GM12878 (cell line): ENCODE data around the gene AOAH. TPM values are rescaled to one million over a fixed set of nuclear protein-coding genes. Genes with fewer than 3 reads are reported as not detected.

Experiments
- ATAC-seq: fragments of 200-7000 bp; cut with Tn5 transposase; 3 replicates; pipeline ENCODE4 v1.9.1; 2020; ENCODE audit warnings: mild to moderate bottlenecking, moderate library complexity
- BruUV-seq: library from RNA; stranded (reverse); fragments of 400-500 nt; replicated peaks from 2 replicates; lab custom pipeline; 2021; lab: Mats Ljungman, UMichigan
- CTCF ChIA-PET: fragments of 300-600 bp; sonication (Branson Sonifier 250); formaldehyde crosslinking; extraction: SDS; loops from one replicate; lab custom pipeline; 2021; ENCODE audit warnings: inconsistent platforms; lab: Yijun Ruan, JAX
- POLR2A ChIA-PET: fragments of 350-600 bp; formaldehyde crosslinking; extraction: SDS; loops from one replicate; lab custom pipeline; 2021; ENCODE audit warnings: inconsistent platforms; lab: Charles Lee
- RAD21 ChIA-PET: fragments of 300-600 bp; sonication (Branson Sonifier 250); formaldehyde crosslinking; loops from one replicate; lab custom pipeline; 2023; ENCODE audit warnings: antibody characterized with exemption; ENCODE audit not compliant: unreplicated experiment; lab: Charles Lee
- SMC1A ChIA-PET: fragments of 300-600 bp; sonication (Branson Sonifier 250); formaldehyde crosslinking; loops from one replicate; lab custom pipeline; 2023; ENCODE audit not compliant: unreplicated experiment, uncharacterized antibody; lab: Charles Lee
- DNase-seq: peaks from one replicate; pipeline ENCODE4 v3.0.0-alpha.2; 2011; ENCODE audit warnings: low read depth, low spot score
- FAIRE-seq: peaks from 3 replicates; lab custom pipeline; 2011; peaks lifted over from hg19 to GRCh38; lab: Jason Lieb, UNC
- H2AFZ ChIP-seq: 2 replicates; pipeline ENCODE4 v1.6.0; 2011; ENCODE audit warnings: low read depth, low read length, control low read depth; ENCODE audit not compliant: control insufficient read depth
- H3K27ac ChIP-seq: 2 replicates; pipeline ENCODE4 v1.5.1; 2011; ENCODE audit warnings: control low read depth; ENCODE audit not compliant: control insufficient read depth, insufficient read depth
- H3K27me3 ChIP-seq, 2 experiments: replicated peaks in 1 of 2; 2 replicates each; pipeline versions ENCODE4 v1.6.0 to v1.6.1; 2011; ENCODE audit warnings: low read length in 1 of 2; ENCODE audit not compliant: control insufficient read depth in 2 of 2, insufficient read depth in 2 of 2
- H3K36me3 ChIP-seq, 2 experiments: 2 replicates each; pipeline ENCODE4 v1.5.1; 2011; ENCODE audit warnings: low read length in 1 of 2; ENCODE audit not compliant: control insufficient read depth in 2 of 2, insufficient read depth in 2 of 2
- H3K4me1 ChIP-seq: 2 replicates; pipeline ENCODE4 v1.6.1; 2011; ENCODE audit warnings: mild to moderate bottlenecking, low read length, moderate library complexity, mixed read lengths; ENCODE audit not compliant: control insufficient read depth, insufficient read depth
- H3K4me2 ChIP-seq: 2 replicates; pipeline ENCODE4 v1.6.0; 2011; ENCODE audit warnings: control low read depth; ENCODE audit not compliant: control insufficient read depth, insufficient read depth
- H3K4me3 ChIP-seq: fragments of 200-600 bp; sonication (generic); 2 replicates; pipeline ENCODE4 v1.5.1; 2016
- H3K79me2 ChIP-seq: 2 replicates; pipeline ENCODE4 v1.6.0; 2011; ENCODE audit warnings: low read length; ENCODE audit not compliant: control insufficient read depth, insufficient read depth
- H3K9ac ChIP-seq: 2 replicates; pipeline ENCODE4 v1.8.0; 2011; ENCODE audit warnings: low read length, control low read depth, mixed read lengths; ENCODE audit not compliant: control insufficient read depth, insufficient read depth
- H3K9me3 ChIP-seq: replicated peaks from 3 replicates; pipeline ENCODE4 v1.5.1; 2011; ENCODE audit warnings: mild to moderate bottlenecking, low read length; ENCODE audit not compliant: control insufficient read depth, insufficient read depth
- H4K20me1 ChIP-seq: 2 replicates; pipeline ENCODE4 v1.6.0; 2011; ENCODE audit not compliant: control insufficient read depth, insufficient read depth
- ATF7 ChIP-seq: fragments of 450-650 bp; IDR thresholded peaks from 2 replicates; pipeline ENCODE4 v1.6.1; 2016; ENCODE audit warnings: low read depth, mild to moderate bottlenecking
- CBX3 ChIP-seq: fragments of 200-600 bp; sonication (generic); IDR thresholded peaks from 2 replicates; pipeline ENCODE4 v1.6.1; 2016; ENCODE audit warnings: low read depth, borderline replicate concordance
- CBX5 ChIP-seq: sonication (generic); IDR thresholded peaks from 2 replicates; pipeline ENCODE4 v1.6.1; 2016; ENCODE audit warnings: low read depth, moderate library complexity, mild to moderate bottlenecking, inconsistent platforms
- IRF3 ChIP-seq: fragments of 450-650 bp; IDR thresholded peaks from 2 replicates; pipeline ENCODE4 v1.6.1; 2014; ENCODE audit warnings: mild to moderate bottlenecking
- MTA3 ChIP-seq: IDR thresholded peaks from 2 replicates; pipeline ENCODE4 v1.6.1; 2012; ENCODE audit warnings: low read length, inconsistent platforms, borderline replicate concordance
- NFYA ChIP-seq: IDR thresholded peaks from 2 replicates; pipeline ENCODE4 v1.6.1; 2011; ENCODE audit warnings: low read depth, mild to moderate bottlenecking, low read length, improper control_type of control experiment, borderline replicate concordance
- RUNX3 ChIP-seq: IDR thresholded peaks from 2 replicates; pipeline ENCODE4 v1.6.1; 2012; ENCODE audit warnings: low read length, inconsistent platforms
- SREBF2 ChIP-seq: IDR thresholded peaks from 2 replicates; pipeline ENCODE4 v1.6.1; 2012; ENCODE audit warnings: mild to moderate bottlenecking, low read length
- STAT3 ChIP-seq: IDR thresholded peaks from 2 replicates; pipeline ENCODE4 v1.6.1; 2011; ENCODE audit warnings: low read depth, low read length, improper control_type of control experiment
- WGBS: methylation state at CpG from one replicate; pipeline ENCODE4 v1.1.6; 2016; ENCODE audit warnings: low lambda C conversion rate; ENCODE audit not compliant: insufficient replicate concordance, insufficient coverage; ENCODE audit errors: missing lambda C conversion rate; 5-methylcytosine and 5-hydroxymethylcytosine counted together
- in situ Hi-C: fragments of 300-500 bp; cut with MboI; formaldehyde crosslinking; loops from 9 replicates; pipeline ENCODE4 v1.14.3; 2018; ENCODE audit warnings: mixed read lengths
- intact Hi-C: fragments of 100-400 bp; cut with micrococcal nuclease; formaldehyde crosslinking; loops from one replicate; pipeline ENCODE4 v1.14.2; 2022; ENCODE audit not compliant: unreplicated experiment
- polyA plus RNA-seq, 11 experiments: library from polyadenylated mRNA; depleted of rRNA in 4 of 11; unstranded in 6 of 11; stranded (reverse) in 5 of 11; fragments of >200 nt; fragmentation: Nextera tagmentation in 4 of 11; fragmentation: Illumina TruSeq in 1 of 11; extraction: Ambion mirVana in 4 of 11; extraction: Trizol in 1 of 11; gene quantifications; 1 replicate in 1 of 11; 2 replicates in 10 of 11; pipeline versions ENCODE4 v1.2.1 to v1.2.3, GENCODE V29; 2011 to 2016; ENCODE audit warnings: inconsistent platforms in 2 of 11, missing spikeins in 2 of 11, low read depth in 1 of 11
- total RNA-seq, 4 experiments: library from RNA; depleted of rRNA in 3 of 4; stranded (reverse); fragments of >200 nt in 3 of 4; fragmentation: Illumina TruSeq in 1 of 4; extraction: Trizol in 1 of 4; gene quantifications; 2 replicates each; pipeline versions ENCODE4 v1.2.1 to v1.2.3, GENCODE V29; 2013 to 2021
- TF ChIP-seq, protein P1 (sequence below): IDR thresholded peaks from 2 replicates; pipeline ENCODE4 v1.6.1; 2011; ENCODE audit warnings: low read depth, low read length, improper control_type of control experiment, borderline replicate concordance
- TF ChIP-seq, protein P2 (sequence below): fragments of 450-650 bp; formaldehyde crosslinking; IDR thresholded peaks from 2 replicates; pipeline ENCODE4 v1.4.0; 2020; ENCODE audit warnings: mild to moderate bottlenecking, moderate library complexity

The AOAH gene
- total and polyA plus RNA-seq, 10 of the 15 experiments (the other 5 are each of a cell fraction or from before 2014, with no cell fraction given), result 0.32 to 2.8 (median 1.4) TPM

DNA sequence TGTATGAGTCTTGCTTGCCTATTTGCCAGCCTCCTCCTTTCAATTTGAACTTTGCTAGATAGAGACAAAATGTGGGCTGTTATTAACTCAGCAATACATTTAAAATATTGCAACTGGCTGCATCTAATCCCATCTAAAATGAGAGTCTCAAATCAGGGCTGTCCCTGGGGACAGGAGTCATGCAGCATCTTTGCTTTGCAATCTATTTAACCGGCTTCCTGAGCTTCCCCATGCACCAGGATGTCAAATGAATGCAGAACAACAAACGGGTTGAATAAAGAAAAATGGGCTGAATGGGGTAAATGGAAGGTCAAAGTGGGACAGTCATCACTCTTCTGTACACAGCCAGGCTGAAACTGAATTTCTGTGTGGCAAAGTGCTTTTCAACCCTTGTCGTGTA, 89.2 kb downstream of the AOAH start (continued):
- no peak for TF ChIP-seq IRF3
- TF ChIP-seq, all 136 proteins: peak for 0

DNA sequence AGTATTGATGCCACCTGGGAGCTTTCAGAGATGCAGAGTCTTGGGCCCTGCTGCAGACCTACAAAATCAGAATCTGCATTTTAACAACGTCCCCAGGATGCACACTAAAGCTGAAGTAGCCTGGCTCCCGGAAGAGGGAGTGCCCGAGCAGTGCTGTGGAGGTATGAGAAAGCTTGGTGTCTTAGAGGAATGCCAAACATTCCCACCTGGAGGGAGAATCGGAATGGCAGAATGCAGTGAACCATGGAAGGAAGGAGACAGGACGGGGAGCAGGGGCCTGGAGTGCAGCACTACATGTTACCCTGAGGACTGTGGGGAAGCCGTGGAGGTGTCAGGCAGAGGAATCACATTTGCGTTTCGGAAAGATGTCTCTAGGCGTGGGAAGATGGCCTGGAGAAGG, 90.9 kb downstream of the AOAH start:
- Histone ChIP-seq H2AFZ (no peak overlapping the region), H3K27me3 (peaks cover 0 to 3% of the 10 kb centered on the region in 2 experiments; a peak in 1 of 4 replicates), H3K27ac (no peak overlapping the region), H4K20me1 (no peaks in the 10 kb centered on the region), H3K4me3 (no peak overlapping the region), H3K36me3 (no peaks in the 10 kb centered on the region), H3K9me3 (no peaks in the 10 kb centered on the region), H3K79me2 (no peaks in the 10 kb centered on the region), H3K4me2 (no peak overlapping the region), H3K9ac (no peak overlapping the region), H3K4me1 (no peaks in the 10 kb centered on the region)
- ChIA-PET CTCF (no interaction called here), POLR2A (no interaction called here), RAD21 (no interaction called here), SMC1A (no interaction called here)
- 34% methylated on average over 9 of the region's 9 CpGs for WGBS
- in situ Hi-C loops (no loop called here), intact Hi-C loops (no loop called here)
- DNase-seq (no peak), ATAC-seq (no peak), FAIRE-seq (no peak)
- BruUV-seq, result no TSS peak
- no peak for TF ChIP-seq MTA3
- no peak for TF ChIP-seq ATF7
- no peak for TF ChIP-seq CBX3
- TF ChIP-seq CBX5, result no peak
- no peak for TF ChIP-seq STAT3
- TF ChIP-seq, protein P1, sequence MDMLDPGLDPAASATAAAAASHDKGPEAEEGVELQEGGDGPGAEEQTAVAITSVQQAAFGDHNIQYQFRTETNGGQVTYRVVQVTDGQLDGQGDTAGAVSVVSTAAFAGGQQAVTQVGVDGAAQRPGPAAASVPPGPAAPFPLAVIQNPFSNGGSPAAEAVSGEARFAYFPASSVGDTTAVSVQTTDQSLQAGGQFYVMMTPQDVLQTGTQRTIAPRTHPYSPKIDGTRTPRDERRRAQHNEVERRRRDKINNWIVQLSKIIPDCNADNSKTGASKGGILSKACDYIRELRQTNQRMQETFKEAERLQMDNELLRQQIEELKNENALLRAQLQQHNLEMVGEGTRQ, result no peak
- no peak for TF ChIP-seq RUNX3
- TF ChIP-seq, protein P2, sequence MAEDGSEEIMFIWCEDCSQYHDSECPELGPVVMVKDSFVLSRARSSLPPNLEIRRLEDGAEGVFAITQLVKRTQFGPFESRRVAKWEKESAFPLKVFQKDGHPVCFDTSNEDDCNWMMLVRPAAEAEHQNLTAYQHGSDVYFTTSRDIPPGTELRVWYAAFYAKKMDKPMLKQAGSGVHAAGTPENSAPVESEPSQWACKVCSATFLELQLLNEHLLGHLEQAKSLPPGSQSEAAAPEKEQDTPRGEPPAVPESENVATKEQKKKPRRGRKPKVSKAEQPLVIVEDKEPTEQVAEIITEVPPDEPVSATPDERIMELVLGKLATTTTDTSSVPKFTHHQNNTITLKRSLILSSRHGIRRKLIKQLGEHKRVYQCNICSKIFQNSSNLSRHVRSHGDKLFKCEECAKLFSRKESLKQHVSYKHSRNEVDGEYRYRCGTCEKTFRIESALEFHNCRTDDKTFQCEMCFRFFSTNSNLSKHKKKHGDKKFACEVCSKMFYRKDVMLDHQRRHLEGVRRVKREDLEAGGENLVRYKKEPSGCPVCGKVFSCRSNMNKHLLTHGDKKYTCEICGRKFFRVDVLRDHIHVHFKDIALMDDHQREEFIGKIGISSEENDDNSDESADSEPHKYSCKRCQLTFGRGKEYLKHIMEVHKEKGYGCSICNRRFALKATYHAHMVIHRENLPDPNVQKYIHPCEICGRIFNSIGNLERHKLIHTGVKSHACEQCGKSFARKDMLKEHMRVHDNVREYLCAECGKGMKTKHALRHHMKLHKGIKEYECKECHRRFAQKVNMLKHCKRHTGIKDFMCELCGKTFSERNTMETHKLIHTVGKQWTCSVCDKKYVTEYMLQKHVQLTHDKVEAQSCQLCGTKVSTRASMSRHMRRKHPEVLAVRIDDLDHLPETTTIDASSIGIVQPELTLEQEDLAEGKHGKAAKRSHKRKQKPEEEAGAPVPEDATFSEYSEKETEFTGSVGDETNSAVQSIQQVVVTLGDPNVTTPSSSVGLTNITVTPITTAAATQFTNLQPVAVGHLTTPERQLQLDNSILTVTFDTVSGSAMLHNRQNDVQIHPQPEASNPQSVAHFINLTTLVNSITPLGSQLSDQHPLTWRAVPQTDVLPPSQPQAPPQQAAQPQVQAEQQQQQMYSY, result no peak
- no peak for TF ChIP-seq NFYA
- TF ChIP-seq SREBF2, result no peak
